HFF-Myc (cell line): ENCODE data around the gene SH3BGRL3.

Source experiments
- DNase-seq: peaks from one replicate; pipeline ENCODE4 v3.0.0-alpha.2; 2011; ENCODE audit warnings: low read depth; ENCODE audit errors: extremely low read depth
- H3K4me3 ChIP-seq: replicated peaks from 2 replicates; pipeline ENCODE4 v1.5.1; 2011; ENCODE audit warnings: low read depth, mild to moderate bottlenecking, control low read depth, low read length
- CTCF ChIP-seq: IDR thresholded peaks from 2 replicates; pipeline ENCODE4 v1.5.1; 2012; ENCODE audit warnings: mild to moderate bottlenecking, low read depth, low read length, control low read depth; ENCODE audit errors: missing control alignments

The SH3BGRL3 gene

GRCh38 chr1:26318338-26319064 lies 38.6 kb downstream of the SH3BGRL3 start:
- DNase-seq: no peak
- TF ChIP-seq CTCF: no peak

DNA sequence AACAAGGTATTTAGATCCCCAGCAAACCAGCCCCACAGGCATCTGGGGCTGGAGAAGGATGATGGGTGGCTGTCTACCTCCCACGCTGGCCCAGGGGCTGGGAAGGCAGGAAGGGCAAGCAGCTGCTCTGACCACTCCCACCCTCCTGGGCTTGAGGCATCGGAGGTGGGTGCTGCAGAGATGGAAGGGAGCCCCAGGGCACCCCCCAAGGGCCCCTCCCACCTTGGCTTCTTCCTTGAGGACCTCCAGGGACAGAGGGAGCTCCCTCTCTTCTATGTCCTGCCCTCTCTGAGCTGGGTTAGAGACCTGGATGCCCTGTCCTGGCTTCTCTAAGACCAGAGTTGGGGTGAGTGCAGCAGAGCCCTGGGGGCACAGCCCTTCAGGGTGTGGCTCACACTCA lies 41.0 kb downstream of the SH3BGRL3 start:
- no peak for TF ChIP-seq CTCF
- H3K4me3 ChIP-seq: no peak overlapping the region
- DNase-seq: no peak

More at GRCh38 chr1:26318338-26319064, 38.6 kb downstream of the SH3BGRL3 start:
- no peak overlapping the region for H3K4me3 ChIP-seq

DNA sequence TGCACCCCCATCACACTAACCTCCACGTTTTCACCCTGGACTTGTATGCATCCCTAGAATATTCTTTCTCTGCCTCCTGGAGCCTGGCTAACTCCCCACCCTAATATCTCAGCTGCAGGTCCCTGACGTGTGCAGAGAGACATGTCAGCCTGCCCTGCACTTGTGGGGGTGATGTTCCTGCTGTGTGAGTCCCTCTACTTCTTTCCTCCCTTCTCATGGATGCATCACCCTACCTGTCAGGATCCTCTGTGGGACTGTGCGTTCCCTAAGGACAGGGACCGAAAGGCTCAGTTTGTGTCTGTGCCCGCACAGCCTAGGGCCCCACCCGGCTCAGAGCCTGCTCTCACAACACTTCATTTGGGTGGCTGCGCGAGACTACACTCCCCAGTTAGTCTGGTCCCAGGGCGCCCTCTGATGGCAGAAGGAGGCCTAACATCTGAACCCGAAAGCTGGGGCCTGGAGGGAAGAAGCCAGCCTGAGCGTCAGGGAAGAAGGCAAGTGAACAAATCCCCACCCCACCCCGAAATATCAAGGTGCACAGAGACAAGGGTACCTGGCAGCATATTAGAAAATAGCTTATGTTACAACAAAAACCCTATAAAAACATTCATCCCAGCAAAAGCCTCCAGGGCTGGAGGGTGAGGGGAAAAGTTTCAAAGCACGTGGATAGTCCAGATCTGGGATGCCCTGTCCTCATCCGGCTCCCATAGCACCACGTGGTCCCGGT lies 41.6 kb downstream of the SH3BGRL3 start:
- peak; percentile 59 for DNase-seq
- TF ChIP-seq CTCF: peak; percentile 82
- H3K4me3 ChIP-seq: no peak overlapping the region

- no peak for DNase-seq
- TF ChIP-seq CTCF: no peak
These were observed 42.1 kb downstream of the SH3BGRL3 start for GRCh38 chr1:26322042-26322331.

GRCh38 chr1:26323382-26323781 lies 43.5 kb downstream of the SH3BGRL3 start:
- no peak for TF ChIP-seq CTCF
- H3K4me3 ChIP-seq: no peak overlapping the region

More at GRCh38 chr1:26322042-26322331, 42.1 kb downstream of the SH3BGRL3 start:
- H3K4me3 ChIP-seq: no peak overlapping the region

DNA sequence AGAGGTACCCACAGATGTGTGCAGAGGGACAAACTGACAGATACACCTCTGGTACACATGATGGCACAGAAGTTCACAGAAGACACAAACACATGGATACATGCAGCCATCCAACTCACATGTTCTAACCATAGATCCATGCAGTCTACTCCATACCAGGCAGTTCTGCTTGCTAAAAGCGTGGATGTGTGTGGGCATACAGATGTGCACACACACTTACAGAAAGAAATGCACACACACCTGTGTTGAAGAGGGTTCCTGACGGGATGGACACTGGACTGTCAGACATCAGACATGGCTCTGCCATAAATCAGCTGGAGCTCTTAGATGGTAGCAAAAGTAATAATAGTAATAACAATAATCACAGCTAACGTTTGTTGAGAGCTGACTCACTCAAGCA lies 44.7 kb downstream of the SH3BGRL3 start:
- TF ChIP-seq CTCF: no peak
- no peak overlapping the region for H3K4me3 ChIP-seq
- DNase-seq: no peak

More at GRCh38 chr1:26323382-26323781, 43.5 kb downstream of the SH3BGRL3 start:
- no peak for DNase-seq

GRCh38 chr1:26327956-26328362 lies 48.1 kb downstream of the SH3BGRL3 start:
- TF ChIP-seq CTCF: no peak
- DNase-seq: no peak

More at GRCh38 chr1:26327956-26328362, 48.1 kb downstream of the SH3BGRL3 start:
- H3K4me3 ChIP-seq: no peak overlapping the region
